ENCODE data around the gene UHRF1.

DNA sequence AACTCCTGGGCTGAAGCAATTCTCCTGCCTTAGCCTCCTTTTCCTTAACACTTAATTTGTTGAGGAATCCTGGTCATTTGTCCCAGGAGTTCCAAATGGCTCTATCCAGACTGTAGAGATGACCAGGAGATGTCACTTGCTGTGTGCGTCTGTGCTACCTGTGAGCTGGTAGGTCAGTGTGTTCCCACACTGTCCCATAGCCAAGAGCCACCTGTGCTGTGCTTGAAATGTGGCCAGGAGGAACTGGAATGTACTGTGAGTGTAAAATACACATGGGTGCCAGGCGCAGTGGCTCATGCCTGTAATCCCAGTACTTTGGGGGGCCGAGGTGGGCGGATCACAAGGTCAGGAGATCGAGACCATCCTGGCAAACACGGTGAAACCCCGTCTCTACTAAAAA lies 30.2 kb downstream of the UHRF1 start:
- TF ChIP-seq, protein P1, sequence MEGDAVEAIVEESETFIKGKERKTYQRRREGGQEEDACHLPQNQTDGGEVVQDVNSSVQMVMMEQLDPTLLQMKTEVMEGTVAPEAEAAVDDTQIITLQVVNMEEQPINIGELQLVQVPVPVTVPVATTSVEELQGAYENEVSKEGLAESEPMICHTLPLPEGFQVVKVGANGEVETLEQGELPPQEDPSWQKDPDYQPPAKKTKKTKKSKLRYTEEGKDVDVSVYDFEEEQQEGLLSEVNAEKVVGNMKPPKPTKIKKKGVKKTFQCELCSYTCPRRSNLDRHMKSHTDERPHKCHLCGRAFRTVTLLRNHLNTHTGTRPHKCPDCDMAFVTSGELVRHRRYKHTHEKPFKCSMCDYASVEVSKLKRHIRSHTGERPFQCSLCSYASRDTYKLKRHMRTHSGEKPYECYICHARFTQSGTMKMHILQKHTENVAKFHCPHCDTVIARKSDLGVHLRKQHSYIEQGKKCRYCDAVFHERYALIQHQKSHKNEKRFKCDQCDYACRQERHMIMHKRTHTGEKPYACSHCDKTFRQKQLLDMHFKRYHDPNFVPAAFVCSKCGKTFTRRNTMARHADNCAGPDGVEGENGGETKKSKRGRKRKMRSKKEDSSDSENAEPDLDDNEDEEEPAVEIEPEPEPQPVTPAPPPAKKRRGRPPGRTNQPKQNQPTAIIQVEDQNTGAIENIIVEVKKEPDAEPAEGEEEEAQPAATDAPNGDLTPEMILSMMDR (IDR thresholded peaks at IDR 0.05; ENCODE audit: low read depth, low read length, poor library complexity, severe bottlenecking) = no peak
- no peak for TF ChIP-seq EZH2phosphoT487 (IDR thresholded peaks at IDR 0.05; ENCODE audit: borderline replicate concordance, low read length)
